MCF 10A (cell line): ENCODE data around the gene TMEM117. TPM values are rescaled to one million over a fixed set of nuclear protein-coding genes. Genes with fewer than 3 reads are reported as not detected.

ENCODE experiments used
- BruUV-seq: library from RNA; stranded (reverse); fragments of 400-500 nt; replicated peaks from 2 replicates; lab custom pipeline; 2021; lab: Mats Ljungman, UMichigan
- CTCF ChIA-PET: fragments of 300-600 bp; sonication (Branson Sonifier 250); formaldehyde crosslinking; extraction: SDS; loops from one replicate; lab custom pipeline; 2021; ENCODE audit warnings: antibody characterized with exemption, inconsistent platforms; lab: Yijun Ruan, JAX
- POLR2A ChIA-PET: fragments of 300-600, 350-650 bp; sonication (Branson Sonifier 250); formaldehyde crosslinking; extraction: SDS; loops from one replicate; lab custom pipeline; 2020; ENCODE audit warnings: antibody characterized with exemption, inconsistent platforms; lab: Yijun Ruan, JAX
- DNase-seq: peaks from one replicate; pipeline ENCODE4 v3.0.0-alpha.2; 2018; ENCODE audit not compliant: unreplicated experiment
- H3K27ac Mint-ChIP-seq: one replicate; pipeline ENCODE4 v1.8.0; 2022; ENCODE audit warnings: mild to moderate bottlenecking, low read depth, mixed read lengths; ENCODE audit not compliant: unreplicated experiment
- H3K27me3 Mint-ChIP-seq: one replicate; pipeline ENCODE4 v1.8.0; 2022; ENCODE audit warnings: mixed read lengths; ENCODE audit not compliant: insufficient read depth, unreplicated experiment
- H3K36me3 Mint-ChIP-seq: one replicate; pipeline ENCODE4 v1.8.0; 2022; ENCODE audit warnings: mild to moderate bottlenecking, moderate library complexity, mixed read lengths; ENCODE audit not compliant: insufficient read depth, unreplicated experiment
- H3K4me1 Mint-ChIP-seq: one replicate; pipeline ENCODE4 v1.8.0; 2022; ENCODE audit warnings: mixed read lengths; ENCODE audit not compliant: insufficient read depth, unreplicated experiment
- H3K4me3 Mint-ChIP-seq: one replicate; pipeline ENCODE4 v1.8.0; 2022; ENCODE audit warnings: mild to moderate bottlenecking, moderate library complexity, mixed read lengths; ENCODE audit not compliant: unreplicated experiment
- H3K9me3 Mint-ChIP-seq: one replicate; pipeline ENCODE4 v1.8.0; 2022; ENCODE audit warnings: mixed read lengths; ENCODE audit not compliant: unreplicated experiment
- intact Hi-C: fragments of 100-400 bp; cut with micrococcal nuclease; formaldehyde crosslinking; loops from 2 replicates; pipeline ENCODE4 v1.14.1; 2022
- total RNA-seq: library from RNA; stranded (reverse); gene quantifications from 2 replicates; pipeline ENCODE4 v1.2.3, GENCODE V29; 2022
- TF ChIP-seq, protein P1 (sequence below): fragments of 200-600 bp; IDR thresholded peaks from one replicate; pipeline ENCODE4 v1.8.0; 2022; ENCODE audit warnings: antibody characterized with exemption, mild to moderate bottlenecking; ENCODE audit not compliant: unreplicated experiment

Gene TMEM117
- total RNA-seq, 1 experiment from 2014 or later, result 3.2 TPM

GRCh38 chr12:44240186-44240585 lies 404.3 kb downstream of the TMEM117 start:
- ChIA-PET CTCF (no interaction called here), POLR2A (interaction anchor here (0.6 kb wide), 1 partner anchor 280 kb away, joined by 4 read pairs; no protein-coding TSS in a partner anchor)
- Mint-ChIP-seq H3K27me3 (no peaks in the 10 kb centered on the region), H3K4me3 (no peak overlapping the region), H3K27ac (no peak overlapping the region), H3K4me1 (no peaks in the 10 kb centered on the region), H3K36me3 (no peaks in the 10 kb centered on the region), H3K9me3 (no peaks in the 10 kb centered on the region)
- TF ChIP-seq, protein P1, sequence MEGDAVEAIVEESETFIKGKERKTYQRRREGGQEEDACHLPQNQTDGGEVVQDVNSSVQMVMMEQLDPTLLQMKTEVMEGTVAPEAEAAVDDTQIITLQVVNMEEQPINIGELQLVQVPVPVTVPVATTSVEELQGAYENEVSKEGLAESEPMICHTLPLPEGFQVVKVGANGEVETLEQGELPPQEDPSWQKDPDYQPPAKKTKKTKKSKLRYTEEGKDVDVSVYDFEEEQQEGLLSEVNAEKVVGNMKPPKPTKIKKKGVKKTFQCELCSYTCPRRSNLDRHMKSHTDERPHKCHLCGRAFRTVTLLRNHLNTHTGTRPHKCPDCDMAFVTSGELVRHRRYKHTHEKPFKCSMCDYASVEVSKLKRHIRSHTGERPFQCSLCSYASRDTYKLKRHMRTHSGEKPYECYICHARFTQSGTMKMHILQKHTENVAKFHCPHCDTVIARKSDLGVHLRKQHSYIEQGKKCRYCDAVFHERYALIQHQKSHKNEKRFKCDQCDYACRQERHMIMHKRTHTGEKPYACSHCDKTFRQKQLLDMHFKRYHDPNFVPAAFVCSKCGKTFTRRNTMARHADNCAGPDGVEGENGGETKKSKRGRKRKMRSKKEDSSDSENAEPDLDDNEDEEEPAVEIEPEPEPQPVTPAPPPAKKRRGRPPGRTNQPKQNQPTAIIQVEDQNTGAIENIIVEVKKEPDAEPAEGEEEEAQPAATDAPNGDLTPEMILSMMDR, result no peak
- DNase-seq, result no peak
- intact Hi-C loops, result no loop called here
- BruUV-seq, result no TSS peak

GRCh38 chr12:44245932-44246331 lies 410.1 kb downstream of the TMEM117 start:
- POLR2A ChIA-PET, result no interaction called here
- Mint-ChIP-seq H3K9me3 (no peaks in the 10 kb centered on the region), H3K4me1 (no peaks in the 10 kb centered on the region), H3K36me3 (peaks cover 5% of the 10 kb centered on the region), H3K27ac (no peak overlapping the region), H3K27me3 (no peaks in the 10 kb centered on the region), H3K4me3 (no peak overlapping the region)
- intact Hi-C loops, result no loop called here
- CTCF ChIA-PET, result no interaction called here
- TF ChIP-seq, protein P1, result no peak
- no TSS peak for BruUV-seq
- DNase-seq, result no peak

GRCh38 chr12:44246482-44247105 lies 410.7 kb downstream of the TMEM117 start:
- TF ChIP-seq, protein P1, result no peak
- ChIA-PET POLR2A (no interaction called here), CTCF (no interaction called here)
- no TSS peak for BruUV-seq
- intact Hi-C loops, result no loop called here
- Mint-ChIP-seq H3K4me3 (no peak overlapping the region), H3K9me3 (no peaks in the 10 kb centered on the region), H3K27me3 (no peaks in the 10 kb centered on the region), H3K27ac (no peak overlapping the region), H3K36me3 (peaks cover 5% of the 10 kb centered on the region), H3K4me1 (no peaks in the 10 kb centered on the region)
- no peak for DNase-seq

- Mint-ChIP-seq H3K9me3 (no peaks in the 10 kb centered on the region), H3K27me3 (no peaks in the 10 kb centered on the region), H3K4me3 (no peak overlapping the region), H3K27ac (no peak overlapping the region), H3K36me3 (peaks cover 5% of the 10 kb centered on the region), H3K4me1 (no peaks in the 10 kb centered on the region)
- no TSS peak for BruUV-seq
- POLR2A ChIA-PET, result no interaction called here
- intact Hi-C loops, result no loop called here
- no peak for DNase-seq
- CTCF ChIA-PET, result no interaction called here
- TF ChIP-seq, protein P1, result peak; percentile 16
Observed at GRCh38 chr12:44247588-44247987, 411.7 kb downstream of the TMEM117 start.
